B cell (primary cell): Measurements from ENCODE around the gene ABHD18.

Experiments used
- EZH2 ChIP-seq: IDR thresholded peaks from 2 replicates; pipeline ENCODE4 v1.6.1; 2012; ENCODE audit warnings: borderline replicate concordance, low read depth, mild to moderate bottlenecking, moderate library complexity, low read length; ENCODE audit not compliant: insufficient read depth, poor library complexity, severe bottlenecking
- TF ChIP-seq, protein P1 (sequence below): fragments of 200-600 bp; IDR thresholded peaks from one replicate; pipeline ENCODE4 v1.8.0; 2022; ENCODE audit warnings: antibody characterized with exemption, mild to moderate bottlenecking

DNA sequence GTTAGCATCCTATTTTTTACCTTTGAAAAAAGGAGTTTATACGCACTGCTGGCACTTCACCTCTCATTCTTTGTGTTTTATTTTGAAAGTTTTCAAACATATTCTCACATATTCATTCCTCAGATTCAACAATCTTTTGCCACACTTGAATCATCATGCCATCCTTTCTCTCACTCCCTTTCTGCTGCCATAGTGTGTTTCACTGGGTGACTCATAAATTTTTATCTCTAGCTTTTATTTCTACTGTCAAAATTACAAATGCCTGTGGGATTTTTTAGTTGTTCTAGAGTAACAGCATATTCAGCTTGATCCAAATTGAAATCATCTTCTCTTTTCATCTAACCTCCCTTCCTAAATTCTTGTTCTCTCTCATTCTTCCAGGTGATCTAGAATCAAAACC is 28.2 kb upstream of the ABHD18 start:
- TF ChIP-seq, protein P1, sequence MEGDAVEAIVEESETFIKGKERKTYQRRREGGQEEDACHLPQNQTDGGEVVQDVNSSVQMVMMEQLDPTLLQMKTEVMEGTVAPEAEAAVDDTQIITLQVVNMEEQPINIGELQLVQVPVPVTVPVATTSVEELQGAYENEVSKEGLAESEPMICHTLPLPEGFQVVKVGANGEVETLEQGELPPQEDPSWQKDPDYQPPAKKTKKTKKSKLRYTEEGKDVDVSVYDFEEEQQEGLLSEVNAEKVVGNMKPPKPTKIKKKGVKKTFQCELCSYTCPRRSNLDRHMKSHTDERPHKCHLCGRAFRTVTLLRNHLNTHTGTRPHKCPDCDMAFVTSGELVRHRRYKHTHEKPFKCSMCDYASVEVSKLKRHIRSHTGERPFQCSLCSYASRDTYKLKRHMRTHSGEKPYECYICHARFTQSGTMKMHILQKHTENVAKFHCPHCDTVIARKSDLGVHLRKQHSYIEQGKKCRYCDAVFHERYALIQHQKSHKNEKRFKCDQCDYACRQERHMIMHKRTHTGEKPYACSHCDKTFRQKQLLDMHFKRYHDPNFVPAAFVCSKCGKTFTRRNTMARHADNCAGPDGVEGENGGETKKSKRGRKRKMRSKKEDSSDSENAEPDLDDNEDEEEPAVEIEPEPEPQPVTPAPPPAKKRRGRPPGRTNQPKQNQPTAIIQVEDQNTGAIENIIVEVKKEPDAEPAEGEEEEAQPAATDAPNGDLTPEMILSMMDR = no peak
- no peak for TF ChIP-seq EZH2
